Thymus (tissue), 11 donors: ENCODE measurements around the gene COX6B1. TPM values are rescaled to one million over a fixed set of nuclear protein-coding genes. Genes with fewer than 3 reads are reported as not detected.

Source experiments
- DNase-seq, 9 donors: peaks; one replicate each; pipeline ENCODE4 v3.0.0-alpha.2; 2013; ENCODE audit warnings: low spot score in 9 of 9, low read depth in 6 of 9, missing footprints in 1 of 9
- H3K27ac ChIP-seq, 2 donors: one replicate each; pipeline ENCODE4 v1.5.1; 2013; ENCODE audit warnings: control low read depth in 1 of 2, low read depth in 1 of 2, low read length in 1 of 2, mild to moderate bottlenecking in 1 of 2, moderate library complexity in 1 of 2
- H3K27me3 ChIP-seq, 2 donors: one replicate each; pipeline ENCODE4 v1.5.1; 2013; ENCODE audit warnings: low read length in 1 of 2; ENCODE audit not compliant: control insufficient read depth in 2 of 2, insufficient read depth in 1 of 2
- H3K36me3 ChIP-seq, 2 donors: one replicate each; pipeline ENCODE4 v1.5.1; 2013; ENCODE audit warnings: low read length in 1 of 2, mild to moderate bottlenecking in 1 of 2, moderate library complexity in 1 of 2; ENCODE audit not compliant: control insufficient read depth in 2 of 2, insufficient read depth in 2 of 2
- H3K4me1 ChIP-seq, 2 donors: one replicate each; pipeline ENCODE4 v1.5.1; 2013; ENCODE audit warnings: low read length in 2 of 2; ENCODE audit not compliant: control insufficient read depth in 2 of 2, insufficient read depth in 2 of 2
- H3K4me3 ChIP-seq, 2 donors: one replicate each; pipeline ENCODE4 v1.5.1; 2013; ENCODE audit warnings: low read length in 2 of 2, control low read depth in 1 of 2, mild to moderate bottlenecking in 1 of 2
- H3K9me3 ChIP-seq, 2 donors: one replicate each; pipeline ENCODE4 v1.5.1; 2013; ENCODE audit warnings: low read length in 1 of 2, mild to moderate bottlenecking in 1 of 2; ENCODE audit not compliant: control insufficient read depth in 2 of 2, insufficient read depth in 1 of 2
- WGBS: extraction: QIAGEN DNeasy Blood & Tissue Kit; methylation state at CpG from one replicate; pipeline ENCODE4 v1.1.7; 2013; 5-methylcytosine and 5-hydroxymethylcytosine counted together
- polyA plus RNA-seq: library from polyadenylated mRNA; stranded (reverse); fragments of 200-250 nt; gene quantifications from one replicate; pipeline ENCODE4 v1.2.3, GENCODE V29; 2013
- total RNA-seq: library from RNA; stranded (reverse); fragments of 120-200 nt; gene quantifications from one replicate; pipeline ENCODE4 v1.2.4, GENCODE V29; 2013
- donor health status: healthy.

The COX6B1 gene
- total and polyA plus RNA-seq, 2 donors: 636 to 656 TPM

DNA sequence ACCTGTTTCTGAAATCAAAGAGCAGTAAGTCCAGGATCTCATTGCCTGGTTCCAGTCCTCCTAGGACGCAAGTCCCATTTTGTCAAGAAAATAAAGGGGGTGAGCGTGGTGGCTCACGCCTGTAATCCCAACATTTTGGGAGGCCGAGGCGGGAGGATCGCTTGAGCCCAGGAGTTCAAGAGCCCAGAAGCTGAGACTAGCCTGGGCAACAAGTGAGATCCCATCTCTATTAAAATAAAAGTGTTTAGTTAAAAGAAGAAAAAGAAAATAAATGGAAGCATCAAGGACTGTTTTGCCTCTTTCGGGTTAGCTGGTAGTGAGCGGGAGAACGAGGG lies 35.9 kb upstream of the COX6B1 start:
- H3K27me3 ChIP-seq: no peaks in the 10 kb centered on the region
- 43% methylated on average over 9 of the region's 9 CpGs for WGBS
- peak overlapping the region; percentile 56 to 70 for H3K4me3 ChIP-seq
- peaks cover 7 to 17% of the 10 kb centered on the region in 2 donors for H3K36me3 ChIP-seq
- no peak overlapping the region for H3K27ac ChIP-seq
- no peaks in the 10 kb centered on the region for H3K9me3 ChIP-seq
- peaks cover 7 to 21% of the 10 kb centered on the region in 2 donors for H3K4me1 ChIP-seq
- no peak for DNase-seq

- peaks cover 9 to 23% of the 10 kb centered on the region in 2 donors for H3K36me3 ChIP-seq
- H3K4me3 ChIP-seq: peak within 1 kb of the TSS; percentile 56 to 70
- peak; percentile 75 to 99 (median 94) for DNase-seq
- no peaks in the 10 kb centered on the region for H3K27me3 ChIP-seq
- under 1% methylated on average over 47 of the region's 47 CpGs for WGBS
- peak within 1 kb of the TSS; percentile 19 to 22 for H3K27ac ChIP-seq
- H3K4me1 ChIP-seq: peaks cover 7 to 21% of the 10 kb centered on the region in 2 donors
- no peaks in the 10 kb centered on the region for H3K9me3 ChIP-seq
These were observed 35.4 kb upstream of the COX6B1 start, which contains the start of gene HAUS5 for GRCh38 chr19:35612559-35613321. HAUS5 (plus strand) TSS chr19:35612735; CDS start chr19:35612795, 60 bp downstream.

DNA sequence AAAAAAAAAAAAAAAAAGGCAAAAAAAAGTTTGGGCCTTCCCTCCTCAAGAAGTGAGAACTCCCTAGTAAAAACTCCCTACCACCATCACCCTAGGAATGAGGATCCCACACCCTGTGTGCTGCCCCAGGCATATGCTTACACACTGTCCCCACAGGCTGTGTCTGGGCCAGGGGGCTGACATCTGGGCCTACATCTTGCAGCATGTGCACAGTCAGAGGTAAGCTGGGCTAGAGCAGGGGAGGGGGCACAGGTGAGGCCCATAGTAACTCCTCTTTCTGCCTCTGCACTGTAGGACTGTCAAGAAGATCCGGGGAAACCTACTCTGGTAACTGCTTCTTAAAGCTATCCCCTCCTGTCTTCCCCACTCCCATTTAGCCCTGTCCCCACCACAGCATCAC lies 34.5 kb upstream of the COX6B1 start:
- WGBS: 97% methylated on average over 1 of the region's 1 CpG
- H3K27me3 ChIP-seq: no peaks in the 10 kb centered on the region
- H3K9me3 ChIP-seq: no peaks in the 10 kb centered on the region

DNA sequence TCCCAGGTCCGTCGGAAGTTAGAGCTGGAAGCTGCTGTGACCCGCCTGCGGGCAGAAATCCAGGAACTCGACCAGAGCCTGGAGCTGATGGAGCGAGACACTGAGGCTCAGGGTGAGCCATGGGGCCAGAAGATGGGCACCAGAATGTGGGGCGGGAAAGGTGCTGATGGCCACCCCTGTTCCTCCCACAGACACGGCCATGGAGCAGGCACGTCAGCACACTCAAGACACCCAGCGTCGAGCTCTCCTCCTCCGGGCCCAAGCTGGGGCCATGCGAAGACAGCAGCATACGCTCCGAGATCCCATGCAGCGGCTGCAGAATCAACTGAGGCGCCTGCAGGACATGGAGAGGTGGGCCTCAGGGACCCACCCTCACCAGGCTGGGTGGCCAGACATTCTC lies 33.1 kb upstream of the COX6B1 start:
- Histone ChIP-seq H3K9me3 (no peaks in the 10 kb centered on the region), H3K27me3 (no peaks in the 10 kb centered on the region), H3K4me1 (peaks cover 7 to 17% of the 10 kb centered on the region in 2 donors), H3K36me3 (peaks cover 9 to 38% of the 10 kb centered on the region in 2 donors), H3K4me3 (no peak overlapping the region), H3K27ac (no peak overlapping the region)
- 97% methylated on average over 17 of the region's 17 CpGs for WGBS
- no peak for DNase-seq

More for the DNA sequence above, 34.5 kb upstream of the COX6B1 start:
- peaks cover 7 to 21% of the 10 kb centered on the region in 2 donors for H3K4me1 ChIP-seq
- no peak overlapping the region for H3K4me3 ChIP-seq
- H3K36me3 ChIP-seq: peaks cover 9 to 29% of the 10 kb centered on the region in 2 donors
- no peak for DNase-seq
- no peak overlapping the region for H3K27ac ChIP-seq

GRCh38 chr19:35618857-35619256 lies 29.3 kb upstream of the COX6B1 start:
- H3K27ac ChIP-seq: no peak overlapping the region
- no peaks in the 10 kb centered on the region for H3K4me1 ChIP-seq
- WGBS: 95% methylated on average over 7 of the region's 7 CpGs
- H3K27me3 ChIP-seq: no peaks in the 10 kb centered on the region
- peaks cover 18 to 58% of the 10 kb centered on the region in 2 donors for H3K36me3 ChIP-seq
- H3K4me3 ChIP-seq: no peak overlapping the region
- DNase-seq: no peak
- no peaks in the 10 kb centered on the region for H3K9me3 ChIP-seq

DNA sequence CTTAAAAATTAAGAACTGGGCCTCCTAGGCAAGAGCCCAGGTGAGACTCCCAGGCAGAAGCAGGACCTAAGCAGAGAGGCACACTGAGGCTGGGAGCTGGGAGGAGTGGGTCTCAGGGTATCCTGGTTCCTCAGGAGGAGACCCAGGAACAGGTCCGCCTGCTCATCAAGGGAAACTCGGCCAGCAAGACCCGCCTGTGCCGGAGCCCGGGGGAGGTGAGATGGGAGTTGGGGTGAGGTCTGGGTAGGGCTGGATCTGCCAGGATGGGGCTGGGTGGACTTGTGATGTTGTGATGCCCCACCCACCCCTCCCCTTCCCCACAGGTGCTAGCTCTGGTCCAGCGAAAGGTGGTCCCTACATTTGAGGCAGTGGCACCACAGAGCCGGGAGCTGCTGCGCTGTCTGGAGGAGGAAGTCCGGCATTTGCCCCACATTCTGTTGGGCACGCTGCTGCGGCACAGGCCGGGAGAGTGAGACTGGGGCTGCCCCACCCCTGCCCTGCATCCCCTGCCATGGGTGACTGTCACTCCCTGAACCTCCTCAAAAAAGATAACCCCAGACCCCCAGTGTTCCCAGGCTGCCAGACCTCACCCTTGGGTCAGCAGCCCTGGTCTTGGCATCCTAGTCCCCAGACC lies 28.7 kb upstream of the COX6B1 start:
- no peaks in the 10 kb centered on the region for H3K9me3 ChIP-seq
- no peak for DNase-seq
- H3K27me3 ChIP-seq: no peaks in the 10 kb centered on the region
- H3K4me3 ChIP-seq: no peak overlapping the region
- no peak overlapping the region for H3K27ac ChIP-seq
- H3K4me1 ChIP-seq: no peaks in the 10 kb centered on the region
- 98% methylated on average over 12 of the region's 12 CpGs for WGBS
- peaks cover 18 to 58% of the 10 kb centered on the region in 2 donors for H3K36me3 ChIP-seq

- 96% methylated on average over 17 of the region's 17 CpGs for WGBS
- Histone ChIP-seq H3K36me3 (peaks cover 18 to 55% of the 10 kb centered on the region in 2 donors), H3K27ac (no peak overlapping the region), H3K4me3 (no peak overlapping the region), H3K4me1 (no peaks in the 10 kb centered on the region), H3K27me3 (no peaks in the 10 kb centered on the region), H3K9me3 (no peaks in the 10 kb centered on the region)
- DNase-seq: no peak
These were observed 28.1 kb upstream of the COX6B1 start for GRCh38 chr19:35620001-35620400.

DNA sequence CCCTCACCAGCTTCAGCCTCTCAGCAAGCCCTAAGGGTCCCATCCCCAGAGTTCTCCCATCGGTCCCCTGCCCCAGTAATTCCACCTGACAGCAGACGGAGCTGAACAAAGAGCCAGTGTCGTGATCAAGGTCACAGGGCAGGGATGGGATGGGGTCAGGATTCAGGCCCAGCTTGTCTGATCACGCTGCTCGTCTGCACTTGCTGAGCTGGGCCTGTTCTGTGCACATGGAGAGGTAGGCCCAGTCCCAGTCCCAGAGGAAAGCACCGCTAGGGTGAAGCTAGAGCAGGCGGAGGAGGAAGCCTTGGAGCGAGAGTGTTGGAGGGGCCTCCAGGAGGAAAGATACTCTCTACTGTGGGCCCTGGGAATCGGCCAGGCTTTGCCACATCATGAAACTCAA lies 26.4 kb upstream of the COX6B1 start:
- WGBS: 98% methylated on average over 9 of the region's 9 CpGs
- Histone ChIP-seq H3K4me3 (no peak overlapping the region), H3K27me3 (no peaks in the 10 kb centered on the region), H3K4me1 (no peaks in the 10 kb centered on the region), H3K27ac (no peak overlapping the region), H3K36me3 (peaks cover 11 to 46% of the 10 kb centered on the region in 2 donors), H3K9me3 (no peaks in the 10 kb centered on the region)
- no peak for DNase-seq

DNA sequence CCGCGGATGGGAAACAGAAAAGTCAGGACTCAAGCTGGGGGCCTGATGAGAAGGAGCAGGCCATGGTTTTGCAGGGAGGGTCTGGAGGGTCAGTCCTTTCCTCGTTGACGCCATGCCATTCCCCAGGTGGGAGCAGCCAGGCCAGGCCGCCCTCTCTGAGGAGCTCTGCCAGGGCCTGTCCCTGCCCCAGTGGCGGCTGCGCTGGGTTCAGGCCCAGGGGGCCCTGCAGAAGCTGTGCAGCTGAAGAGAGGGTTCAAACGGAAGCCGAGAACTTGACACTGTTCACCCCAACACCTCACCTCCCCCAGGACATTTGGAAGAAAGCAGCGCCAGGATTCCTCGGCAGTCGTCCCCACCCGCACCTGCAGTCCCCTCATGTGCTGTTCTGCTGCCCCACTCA lies 25.4 kb upstream of the COX6B1 start:
- Histone ChIP-seq H3K9me3 (no peaks in the 10 kb centered on the region), H3K4me3 (no peak overlapping the region), H3K27me3 (no peaks in the 10 kb centered on the region), H3K27ac (no peak overlapping the region), H3K36me3 (peaks cover 8 to 36% of the 10 kb centered on the region in 2 donors), H3K4me1 (no peaks in the 10 kb centered on the region)
- DNase-seq: no peak
- 97% methylated on average over 13 of the region's 13 CpGs for WGBS
